Kidney (tissue), 14 donors: Measurements from ENCODE around the gene GRK4. TPM values are rescaled to one million over a fixed set of nuclear protein-coding genes. Genes with fewer than 3 reads are reported as not detected.
"Not testable (repeated sequence)": the region's sequence is repeated elsewhere in the genome, so short reads cannot be mapped to it uniquely, and the experiment has no call there.

Experiments used
- DNase-seq, 5 donors: peaks; one replicate each; pipeline ENCODE4 v3.0.0-alpha.2; 2013 to 2020
- FAIRE-seq: peaks from 2 replicates; lab custom pipeline; 2012; peaks lifted over from hg19 to GRCh38; lab: Jason Lieb, UNC
- H3K27ac ChIP-seq, 2 donors: one replicate each; pipeline ENCODE4 v1.7.0; 2013; ENCODE audit warnings: low read depth in 2 of 2, low read length in 2 of 2, inconsistent platforms in 1 of 2
- H3K27me3 ChIP-seq: one replicate; pipeline ENCODE4 v1.7.1; 2013; ENCODE audit warnings: low read length, inconsistent platforms; ENCODE audit not compliant: control insufficient read depth, insufficient read depth
- H3K36me3 ChIP-seq, 3 donors: one replicate each; pipeline versions ENCODE4 v1.7.0 to v1.7.1; 2013; ENCODE audit warnings: low read length in 3 of 3, control low read depth in 1 of 3, inconsistent platforms in 1 of 3; ENCODE audit not compliant: insufficient read depth in 3 of 3, control insufficient read depth in 2 of 3
- H3K4me1 ChIP-seq, 3 donors: one replicate each; pipeline versions ENCODE4 v1.7.0 to v1.7.1; 2013; ENCODE audit warnings: low read length in 3 of 3, inconsistent platforms in 1 of 3, low read depth in 1 of 3; ENCODE audit not compliant: control insufficient read depth in 2 of 3, insufficient read depth in 2 of 3
- H3K4me3 ChIP-seq, 3 donors: one replicate each; pipeline versions ENCODE4 v1.7.0 to v1.8.1; 2013; ENCODE audit warnings: low read length in 3 of 3, control low read depth in 1 of 3, inconsistent platforms in 1 of 3
- H3K9ac ChIP-seq, 3 donors: one replicate each; pipeline versions ENCODE4 v1.7.0 to v1.7.1; 2013; ENCODE audit warnings: low read length in 3 of 3, control low read depth in 1 of 3, inconsistent platforms in 1 of 3
- H3K9me3 ChIP-seq, 3 donors: one replicate each; pipeline versions ENCODE4 v1.7.0 to v1.7.1; 2013; ENCODE audit warnings: low read length in 3 of 3, control low read depth in 1 of 3, inconsistent platforms in 1 of 3; ENCODE audit not compliant: control insufficient read depth in 2 of 3, insufficient read depth in 1 of 3
- intact Hi-C: fragments of 100-400 bp; cut with DNase I; formaldehyde crosslinking; loops from one replicate; pipeline ENCODE4 v1.11.1; 2022
- polyA plus RNA-seq: library from polyadenylated mRNA; stranded (reverse); fragments of 350-450 nt; fragmentation: Illumina TruSeq; extraction: RNeasy Lipid Tissue Mini Kit (QIAGEN cat#74804); gene quantifications from one replicate; pipeline ENCODE4 v1.2.3, GENCODE V29; 2014; ENCODE audit warnings: low read depth, low replicate concordance; ENCODE audit not compliant: insufficient read depth
- total RNA-seq: library from RNA; stranded (reverse); fragmentation: NEBNext Ultra II Directional; extraction: Animal tissue kit (Norgen Biotek cat#: 25700); gene quantifications from one replicate; pipeline ENCODE4 v1.2.1, GENCODE V29; 2021
- TF ChIP-seq, protein P1 (sequence below): IDR thresholded peaks from 3 replicates; pipeline ENCODE4 v1.5.1; 2012; ENCODE audit warnings: mild to moderate bottlenecking, moderate library complexity, borderline replicate concordance; ENCODE audit not compliant: insufficient read depth; ENCODE audit errors: extremely low read depth
- donor health status: control.
- donor health status: control.
- donor health status: control.
- donor health status: control.
- donor health status: control.
- donor health status: DM: yes; HTN: yes; CAD: no.
- donor health status: Normal renal cell carcinoma (clear cell type).

GRK4 gene
- total and polyA plus RNA-seq, 2 donors from 2014 or later, result 4.3 TPM

DNA sequence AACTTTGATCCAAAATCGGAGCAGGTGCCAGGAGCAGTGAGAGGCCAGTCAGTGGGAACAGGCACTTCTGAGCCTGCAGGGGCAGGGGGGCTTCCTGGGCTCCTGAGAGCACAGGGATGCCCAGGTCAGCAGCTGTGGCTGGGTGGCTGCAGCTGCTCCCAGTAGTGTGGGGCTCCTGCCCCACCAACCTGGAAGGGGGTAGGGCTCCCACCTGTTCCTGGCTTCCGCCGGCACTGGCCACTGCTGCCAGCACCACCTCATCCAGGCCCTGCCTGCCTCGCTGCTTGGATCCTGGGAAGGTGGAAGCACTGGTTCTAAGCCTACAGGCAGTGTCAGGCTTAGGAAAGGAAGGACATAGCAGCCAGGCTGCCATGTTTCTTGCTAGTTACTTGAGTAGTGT, 18.6 kb downstream of the GRK4 start:
- TF ChIP-seq, protein P1, sequence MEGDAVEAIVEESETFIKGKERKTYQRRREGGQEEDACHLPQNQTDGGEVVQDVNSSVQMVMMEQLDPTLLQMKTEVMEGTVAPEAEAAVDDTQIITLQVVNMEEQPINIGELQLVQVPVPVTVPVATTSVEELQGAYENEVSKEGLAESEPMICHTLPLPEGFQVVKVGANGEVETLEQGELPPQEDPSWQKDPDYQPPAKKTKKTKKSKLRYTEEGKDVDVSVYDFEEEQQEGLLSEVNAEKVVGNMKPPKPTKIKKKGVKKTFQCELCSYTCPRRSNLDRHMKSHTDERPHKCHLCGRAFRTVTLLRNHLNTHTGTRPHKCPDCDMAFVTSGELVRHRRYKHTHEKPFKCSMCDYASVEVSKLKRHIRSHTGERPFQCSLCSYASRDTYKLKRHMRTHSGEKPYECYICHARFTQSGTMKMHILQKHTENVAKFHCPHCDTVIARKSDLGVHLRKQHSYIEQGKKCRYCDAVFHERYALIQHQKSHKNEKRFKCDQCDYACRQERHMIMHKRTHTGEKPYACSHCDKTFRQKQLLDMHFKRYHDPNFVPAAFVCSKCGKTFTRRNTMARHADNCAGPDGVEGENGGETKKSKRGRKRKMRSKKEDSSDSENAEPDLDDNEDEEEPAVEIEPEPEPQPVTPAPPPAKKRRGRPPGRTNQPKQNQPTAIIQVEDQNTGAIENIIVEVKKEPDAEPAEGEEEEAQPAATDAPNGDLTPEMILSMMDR, result no peak
- FAIRE-seq, result no peak
- intact Hi-C loops, result no loop called here

DNA sequence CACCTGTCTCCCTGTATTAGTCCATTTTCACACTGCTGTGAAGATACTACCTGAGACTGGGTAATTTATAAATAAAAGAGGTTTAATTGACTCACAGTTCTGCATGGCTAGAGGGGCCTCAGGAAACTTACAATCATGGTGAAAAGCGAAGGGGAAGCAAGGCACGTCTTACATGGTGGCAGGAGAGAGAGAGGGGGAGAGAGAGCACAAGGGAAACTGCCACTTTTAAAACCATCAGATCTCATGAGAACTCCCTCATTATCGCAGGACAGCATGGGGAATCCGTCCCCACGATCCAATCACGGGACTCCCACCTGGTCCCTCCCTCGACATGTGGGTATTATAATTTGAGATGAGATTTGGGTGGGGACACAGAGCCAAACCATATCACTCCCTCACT, 20.3 kb downstream of the GRK4 start:
- H3K9ac ChIP-seq, DNase-seq, H3K27ac ChIP-seq, H3K9me3 ChIP-seq, H3K36me3 ChIP-seq, FAIRE-seq, H3K27me3 ChIP-seq, intact Hi-C loops, H3K4me1 ChIP-seq, H3K4me3 ChIP-seq: not testable (repeated sequence)

More for the DNA sequence above, 18.6 kb downstream of the GRK4 start:
- Histone ChIP-seq H3K9ac (no peak overlapping the region), H3K4me3 (no peak overlapping the region), H3K27ac (no peak overlapping the region), H3K27me3 (no peaks in the 10 kb centered on the region), H3K9me3 (no peaks in the 10 kb centered on the region), H3K4me1 (no peaks in the 10 kb centered on the region), H3K36me3 (no peaks in the 10 kb centered on the region)
- no peak for DNase-seq

DNA sequence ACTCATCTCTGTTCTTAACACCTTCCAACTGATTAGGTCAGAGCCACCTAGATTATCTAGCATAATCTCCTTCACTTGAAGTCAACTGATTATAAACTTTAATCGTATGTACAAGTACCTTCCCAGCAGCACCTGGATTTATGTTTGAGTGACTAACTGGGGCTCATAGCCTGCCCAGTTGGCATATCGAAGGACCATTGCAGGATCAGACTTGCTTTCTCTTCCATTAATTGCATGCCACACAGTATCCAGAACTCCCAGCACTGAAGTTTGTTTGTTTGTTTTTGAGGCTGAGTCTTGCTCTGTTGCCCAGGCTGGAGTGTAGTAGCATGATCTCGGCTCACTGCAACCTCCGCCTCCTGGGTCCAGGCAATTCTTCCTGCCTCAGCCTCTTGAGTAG, 27.9 kb downstream of the GRK4 start:
- intact Hi-C loops, result no loop called here
- no peak for DNase-seq
- Histone ChIP-seq H3K4me1 (no peaks in the 10 kb centered on the region), H3K9me3 (no peaks in the 10 kb centered on the region), H3K27ac (no peak overlapping the region), H3K27me3 (no peaks in the 10 kb centered on the region), H3K36me3 (no peaks in the 10 kb centered on the region), H3K9ac (no peak overlapping the region), H3K4me3 (no peak overlapping the region)
- FAIRE-seq, result no peak
- TF ChIP-seq, protein P1, result no peak

DNA sequence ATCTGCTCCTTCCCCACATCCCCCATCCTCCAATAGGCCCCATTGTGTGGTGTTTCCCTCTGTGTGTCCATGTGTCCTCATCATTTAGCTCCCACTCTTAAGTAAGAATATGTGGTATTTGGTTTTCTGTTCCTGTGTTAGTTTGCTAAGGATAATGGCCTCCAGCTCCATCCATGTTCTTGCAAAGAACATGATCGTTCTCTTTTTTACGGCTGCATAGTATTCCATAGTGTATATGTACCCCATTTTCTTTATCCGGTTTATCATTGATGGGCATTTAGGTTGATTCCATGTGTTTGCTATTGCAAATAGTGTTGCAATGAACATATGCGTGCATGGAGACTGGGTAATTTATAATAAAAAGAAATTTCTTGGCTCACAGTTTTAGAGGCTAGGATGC, 31.5 kb downstream of the GRK4 start:
- Histone ChIP-seq H3K9ac (no peak overlapping the region), H3K27me3 (no peaks in the 10 kb centered on the region), H3K9me3 (no peaks in the 10 kb centered on the region), H3K27ac (no peak overlapping the region), H3K4me1 (no peaks in the 10 kb centered on the region), H3K36me3 (no peaks in the 10 kb centered on the region), H3K4me3 (no peak overlapping the region)
- DNase-seq, result no peak
- FAIRE-seq, result no peak
- TF ChIP-seq, protein P1, result no peak
- intact Hi-C loops, result no loop called here
